GM12892 (cell line): ENCODE measurements around the gene OMD.

ENCODE experiments used
- POLR2A ChIP-seq: IDR thresholded peaks from 2 replicates; pipeline ENCODE4 v1.6.1; 2011; ENCODE audit warnings: low read depth, low read length, control low read depth
- POLR2AphosphoS5 ChIP-seq: IDR thresholded peaks from 2 replicates; pipeline ENCODE4 v1.6.1; 2011; ENCODE audit warnings: low read depth, low read length, control low read depth
- TAF1 ChIP-seq: IDR thresholded peaks from 2 replicates; pipeline ENCODE4 v1.6.1; 2011; ENCODE audit warnings: low read depth, mild to moderate bottlenecking, control low read depth, low read length, borderline replicate concordance

GRCh38 chr9:92385477-92385876 is 38.8 kb downstream of the OMD start:
- no peak for TF ChIP-seq POLR2A
- no peak for TF ChIP-seq POLR2AphosphoS5
- no peak for TF ChIP-seq TAF1
